Measurements from ENCODE around the gene YPEL3. TPM values are rescaled to one million over a fixed set of nuclear protein-coding genes. Genes with fewer than 3 reads are reported as not detected.
"Not testable (repeated sequence)": the region's sequence is repeated elsewhere in the genome, so short reads cannot be mapped to it uniquely, and the experiment has no call there.

Gene YPEL3
- total RNA-seq, 1 donor from 2014 or later = 113 TPM

DNA sequence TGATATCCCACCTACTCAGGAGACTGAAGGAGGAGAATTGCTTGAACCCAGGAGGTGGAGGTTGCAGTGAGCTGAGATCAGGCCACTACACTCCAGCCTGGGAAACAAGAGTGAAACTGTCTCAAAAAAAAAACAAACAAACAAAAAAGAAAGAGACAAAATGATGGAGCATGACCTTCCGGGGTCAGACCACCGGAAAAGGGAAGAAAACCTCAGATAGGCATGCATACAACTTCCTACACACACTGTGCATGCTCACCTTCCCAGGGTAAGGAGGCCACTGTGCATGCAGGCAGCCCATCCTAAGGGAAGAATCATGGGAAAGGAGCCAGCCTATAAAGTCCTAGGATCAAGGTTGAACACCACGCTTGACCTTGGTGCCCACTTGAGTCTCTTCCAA, 36.6 kb upstream of the YPEL3 start:
- H3K4me3 ChIP-seq = no peak overlapping the region
- no peaks in the 10 kb centered on the region for H3K27me3 ChIP-seq (ENCODE audit: low read depth)
- H3K9me3 ChIP-seq = no peaks in the 10 kb centered on the region
- intact Hi-C loops (cut with DNase I) = no loop called here
- ATAC-seq = no peak
- DNase-seq = no peak
- H3K27ac ChIP-seq = no peak overlapping the region
- TF ChIP-seq, protein P1, sequence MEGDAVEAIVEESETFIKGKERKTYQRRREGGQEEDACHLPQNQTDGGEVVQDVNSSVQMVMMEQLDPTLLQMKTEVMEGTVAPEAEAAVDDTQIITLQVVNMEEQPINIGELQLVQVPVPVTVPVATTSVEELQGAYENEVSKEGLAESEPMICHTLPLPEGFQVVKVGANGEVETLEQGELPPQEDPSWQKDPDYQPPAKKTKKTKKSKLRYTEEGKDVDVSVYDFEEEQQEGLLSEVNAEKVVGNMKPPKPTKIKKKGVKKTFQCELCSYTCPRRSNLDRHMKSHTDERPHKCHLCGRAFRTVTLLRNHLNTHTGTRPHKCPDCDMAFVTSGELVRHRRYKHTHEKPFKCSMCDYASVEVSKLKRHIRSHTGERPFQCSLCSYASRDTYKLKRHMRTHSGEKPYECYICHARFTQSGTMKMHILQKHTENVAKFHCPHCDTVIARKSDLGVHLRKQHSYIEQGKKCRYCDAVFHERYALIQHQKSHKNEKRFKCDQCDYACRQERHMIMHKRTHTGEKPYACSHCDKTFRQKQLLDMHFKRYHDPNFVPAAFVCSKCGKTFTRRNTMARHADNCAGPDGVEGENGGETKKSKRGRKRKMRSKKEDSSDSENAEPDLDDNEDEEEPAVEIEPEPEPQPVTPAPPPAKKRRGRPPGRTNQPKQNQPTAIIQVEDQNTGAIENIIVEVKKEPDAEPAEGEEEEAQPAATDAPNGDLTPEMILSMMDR (IDR thresholded peaks at IDR 0.05) = no peak
- no peaks in the 10 kb centered on the region for H3K36me3 ChIP-seq
- H3K4me1 ChIP-seq = no peaks in the 10 kb centered on the region

DNA sequence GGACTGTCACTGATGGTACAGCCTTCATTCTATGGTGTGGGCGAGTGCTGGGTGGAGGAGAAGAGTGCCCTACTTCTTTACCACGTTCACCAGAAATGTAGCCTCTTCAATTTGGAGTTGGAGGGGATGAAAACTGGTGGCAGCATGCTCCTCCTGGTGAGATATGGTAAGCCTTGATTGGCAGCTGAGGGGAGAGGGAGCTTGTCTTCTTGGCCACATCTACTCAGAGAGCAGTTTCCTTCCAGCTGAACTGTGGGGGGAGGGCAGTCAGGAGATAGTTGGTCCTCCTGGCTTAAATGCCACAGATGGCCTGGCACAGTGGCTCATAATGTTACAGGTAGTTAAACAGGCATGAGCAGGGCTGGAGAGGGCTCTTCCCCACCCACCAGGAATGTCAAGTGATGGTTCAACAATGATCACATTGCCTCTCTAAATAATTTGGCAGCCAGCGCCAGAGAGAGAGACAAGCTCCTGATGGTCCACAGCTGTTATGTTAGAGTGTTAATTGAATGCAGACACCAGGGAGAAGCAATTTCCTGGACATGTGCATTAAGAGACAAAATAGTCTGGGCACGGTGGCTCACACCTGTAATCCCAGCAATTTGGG, 36.0 kb upstream of the YPEL3 start:
- Histone ChIP-seq H3K27me3 (ENCODE audit: low read depth) (no peaks in the 10 kb centered on the region), H3K4me1 (no peaks in the 10 kb centered on the region), H3K36me3 (no peaks in the 10 kb centered on the region), H3K27ac (no peak overlapping the region), H3K4me3 (no peak overlapping the region), H3K9me3 (no peaks in the 10 kb centered on the region)
- DNase-seq (no peak), ATAC-seq (peak; percentile 61 to 65)
- TF ChIP-seq, protein P1 (IDR thresholded peaks at IDR 0.05) = no peak
- intact Hi-C loops (cut with DNase I) = no loop called here

DNA sequence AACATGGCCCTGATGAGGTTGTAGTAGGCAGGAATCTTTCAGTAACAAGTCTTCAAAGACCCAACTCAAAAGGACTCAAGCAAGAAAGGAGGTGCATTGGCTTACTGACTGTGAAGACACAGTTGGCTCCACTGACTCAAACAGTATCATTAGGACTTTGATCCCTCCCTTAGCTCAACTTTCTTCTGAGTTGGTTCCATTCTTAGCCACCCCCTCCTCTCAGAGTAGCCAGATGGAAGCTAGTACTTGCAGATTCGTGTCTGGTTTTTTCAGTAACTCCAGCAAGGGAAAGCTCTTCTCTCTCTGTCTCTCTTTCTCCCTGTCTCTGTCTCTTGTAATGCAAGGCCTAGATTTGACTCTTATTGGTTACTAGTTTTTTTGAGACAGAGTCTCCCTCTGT, 32.0 kb upstream of the YPEL3 start:
- no peak overlapping the region for H3K4me3 ChIP-seq
- TF ChIP-seq, protein P1 (IDR thresholded peaks at IDR 0.05) = no peak
- no peak overlapping the region for H3K27ac ChIP-seq
- DNase-seq (no peak), ATAC-seq (no peak)
- H3K4me1 ChIP-seq = peaks cover 4% of the 10 kb centered on the region
- no peaks in the 10 kb centered on the region for H3K9me3 ChIP-seq
- H3K36me3 ChIP-seq = no peaks in the 10 kb centered on the region
- H3K27me3 ChIP-seq (ENCODE audit: low read depth) = no peaks in the 10 kb centered on the region
- intact Hi-C loops (cut with DNase I) = no loop called here

DNA sequence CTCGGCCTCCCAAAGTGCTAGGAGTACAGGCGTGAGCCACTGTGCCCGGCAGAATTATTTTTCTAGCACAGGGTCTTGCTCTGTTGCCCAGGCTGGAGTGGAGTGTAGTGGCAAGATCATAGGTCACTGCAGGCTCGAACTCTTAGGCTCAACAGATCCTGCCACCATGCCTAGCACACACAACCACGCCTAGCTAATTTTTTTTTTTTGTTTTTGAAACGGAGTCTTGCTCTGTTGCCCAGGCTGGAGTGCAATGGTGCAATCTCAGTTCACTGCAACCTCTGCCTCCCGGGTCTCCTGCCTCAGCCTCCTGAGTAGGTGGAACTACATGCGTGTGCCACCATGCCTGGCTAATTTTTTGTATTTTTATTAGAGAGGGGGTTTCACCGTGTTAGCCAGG, 29.7 kb upstream of the YPEL3 start:
- H3K9me3 ChIP-seq; H3K27ac ChIP-seq; intact Hi-C loops (cut with DNase I): not testable (repeated sequence)

DNA sequence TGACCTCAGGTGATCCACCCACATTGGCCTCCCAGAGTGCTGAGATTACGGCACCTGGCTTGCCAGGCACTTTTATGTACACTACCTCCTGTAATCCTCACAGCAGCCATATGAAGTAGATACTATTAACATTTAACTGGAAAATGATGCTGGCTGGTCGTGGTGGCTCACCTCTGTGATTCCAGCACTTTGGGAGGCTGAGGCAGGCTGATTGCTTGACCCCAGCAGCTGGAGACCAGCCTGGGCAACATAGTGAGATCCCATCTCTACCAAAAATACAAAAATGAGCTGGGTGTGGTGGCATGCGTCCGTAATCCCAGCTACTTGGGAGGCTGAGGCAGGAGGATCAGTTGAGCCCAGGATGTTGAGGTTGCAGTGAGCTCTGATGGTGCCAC, 29.0 kb upstream of the YPEL3 start:
- ATAC-seq (no peak), DNase-seq (no peak)
- Histone ChIP-seq H3K27ac (no peak overlapping the region), H3K36me3 (peaks cover 5% of the 10 kb centered on the region), H3K27me3 (ENCODE audit: low read depth) (no peaks in the 10 kb centered on the region), H3K4me1 (peaks cover 20% of the 10 kb centered on the region), H3K4me3 (no peak overlapping the region), H3K9me3 (no peaks in the 10 kb centered on the region)
- intact Hi-C loops (cut with DNase I) = no loop called here
- TF ChIP-seq, protein P1 (IDR thresholded peaks at IDR 0.05) = no peak

More for the DNA sequence above, 29.7 kb upstream of the YPEL3 start:
- DNase-seq; ATAC-seq; H3K4me3 ChIP-seq; H3K27me3 ChIP-seq (ENCODE audit: low read depth); H3K36me3 ChIP-seq: not testable (repeated sequence)
- peaks cover 19% of the 10 kb centered on the region for H3K4me1 ChIP-seq

DNA sequence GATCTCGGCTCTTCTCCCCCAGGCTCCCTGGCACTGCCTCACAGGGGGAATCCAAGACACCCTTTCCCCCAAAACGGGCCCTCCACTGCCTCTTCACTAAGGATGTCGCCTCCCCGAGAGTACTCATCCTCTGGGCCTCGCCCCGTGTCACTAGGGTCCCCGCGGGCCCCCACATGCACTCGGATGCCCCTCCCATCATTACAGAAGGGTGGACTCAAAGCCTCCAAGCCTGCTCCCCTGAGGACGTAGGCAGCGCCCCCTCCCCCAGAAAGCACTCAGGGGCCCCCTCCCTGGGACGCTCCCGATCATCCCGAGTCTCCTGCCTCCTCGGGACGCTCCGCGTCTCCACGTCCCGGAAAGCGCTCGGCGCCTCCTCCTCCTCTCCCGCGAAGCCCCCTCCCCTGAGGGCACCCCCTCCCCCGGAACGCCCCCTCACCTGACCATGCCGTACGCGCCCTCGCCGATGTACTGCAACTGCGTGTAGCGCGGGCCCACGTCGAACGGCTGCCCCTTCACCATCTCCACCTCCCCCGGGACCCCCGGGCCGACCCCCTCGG, 26.7 kb upstream of the YPEL3 start:
- intact Hi-C loops (cut with DNase I) = no loop called here
- Histone ChIP-seq H3K9me3 (no peaks in the 10 kb centered on the region), H3K4me1 (peaks cover 25% of the 10 kb centered on the region), H3K36me3 (peaks cover 28% of the 10 kb centered on the region), H3K4me3 (peak overlapping the region; percentile 91), H3K27me3 (ENCODE audit: low read depth) (no peaks in the 10 kb centered on the region), H3K27ac (peak overlapping the region; percentile 92)
- DNase-seq (no peak), ATAC-seq (peak; percentile 24 to 37)
- TF ChIP-seq, protein P1 (IDR thresholded peaks at IDR 0.05) = no peak

Measured in lower lobe of right lung (tissue), 2 donors.